Osteoblast (primary cell): ENCODE measurements around the gene IFNA16. TPM values are rescaled to one million over a fixed set of nuclear protein-coding genes. Genes with fewer than 3 reads are reported as not detected.
"Not testable (repeated sequence)": the region's sequence is repeated elsewhere in the genome, so short reads cannot be mapped to it uniquely, and the experiment has no call there.

Source experiments
- DNase-seq: peaks from one replicate; pipeline ENCODE4 v3.0.0; 2011; ENCODE audit warnings: low spot score, mixed read lengths; ENCODE audit not compliant: insufficient read length; ENCODE audit errors: missing footprints
- H2AFZ ChIP-seq: 2 replicates; pipeline ENCODE4 v1.6.0; 2011; ENCODE audit warnings: mild to moderate bottlenecking, low read length
- H3K27ac ChIP-seq: 2 replicates; pipeline ENCODE4 v1.5.1; 2011; ENCODE audit warnings: mild to moderate bottlenecking, low read depth, low read length, moderate library complexity
- H3K27me3 ChIP-seq: 2 replicates; pipeline ENCODE4 v1.6.0; 2012; ENCODE audit warnings: mild to moderate bottlenecking, control low read depth, inconsistent platforms, low read length, moderate library complexity; ENCODE audit not compliant: insufficient read depth
- H3K36me3 ChIP-seq: 2 replicates; pipeline ENCODE4 v1.5.1; 2011; ENCODE audit warnings: mild to moderate bottlenecking, low read length, control low read depth, moderate library complexity; ENCODE audit not compliant: insufficient read depth
- H3K4me1 ChIP-seq: 2 replicates; pipeline ENCODE4 v1.5.1; 2011; ENCODE audit warnings: mild to moderate bottlenecking, low read length, control low read depth, moderate library complexity; ENCODE audit not compliant: insufficient read depth
- H3K4me2 ChIP-seq: 2 replicates; pipeline ENCODE4 v1.6.0; 2011; ENCODE audit warnings: mild to moderate bottlenecking, low read length; ENCODE audit not compliant: insufficient read depth
- H3K4me3 ChIP-seq: fragments of 200-600 bp; sonication (generic); 3 replicates; pipeline ENCODE4 v1.5.1; 2012; ENCODE audit warnings: mild to moderate bottlenecking, low read length, inconsistent platforms; ENCODE audit not compliant: insufficient read depth
- H3K79me2 ChIP-seq: 2 replicates; pipeline ENCODE4 v1.6.0; 2012; ENCODE audit warnings: mild to moderate bottlenecking, low read length, control low read depth, inconsistent platforms; ENCODE audit not compliant: insufficient read depth
- H3K9me3 ChIP-seq: 2 replicates; pipeline ENCODE4 v1.5.1; 2011; ENCODE audit warnings: low read depth, low read length, control low read depth
- H4K20me1 ChIP-seq: 2 replicates; pipeline ENCODE4 v1.6.0; 2012; ENCODE audit warnings: mild to moderate bottlenecking, low read length, control low read depth; ENCODE audit not compliant: insufficient read depth
- CTCF ChIP-seq: IDR thresholded peaks from 2 replicates; pipeline ENCODE4 v1.5.1; 2011; ENCODE audit warnings: mild to moderate bottlenecking, low read depth, low read length, moderate library complexity; ENCODE audit errors: extremely low read depth
- total RNA-seq: library from RNA; depleted of rRNA; stranded (reverse); fragments of >200 nt; gene quantifications from 2 replicates; pipeline ENCODE4 v1.2.3, GENCODE V29; 2012

The IFNA16 gene
- total RNA-seq, 1 donor, result not detected

DNA sequence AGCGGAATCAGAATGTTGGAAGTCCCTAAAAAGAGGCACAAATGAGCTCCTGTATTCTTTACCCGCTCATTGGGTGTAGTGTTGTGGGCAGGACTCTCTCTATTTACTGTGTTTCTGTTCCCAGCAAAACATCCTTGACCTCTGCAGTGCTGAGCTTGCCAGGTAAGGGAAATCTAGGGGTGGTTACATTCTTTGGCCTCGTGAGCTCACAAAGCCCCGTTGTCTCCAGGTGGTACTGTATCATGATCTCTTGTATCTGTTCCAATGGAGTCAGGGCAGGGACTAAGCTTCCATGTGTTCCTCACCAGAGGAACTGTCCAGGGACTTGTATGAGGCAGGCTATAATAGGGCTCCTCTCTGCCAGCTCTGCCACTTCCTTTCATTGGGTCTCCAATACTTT, 34.5 kb upstream of the IFNA16 start:
- Histone ChIP-seq H3K4me3 (no peak overlapping the region), H3K27me3 (peaks cover 27% of the 10 kb centered on the region), H3K4me2 (no peak overlapping the region), H3K27ac (no peak overlapping the region), H2AFZ (no peak overlapping the region), H3K9me3 (no peaks in the 10 kb centered on the region), H3K36me3 (no peaks in the 10 kb centered on the region), H4K20me1 (no peaks in the 10 kb centered on the region), H3K4me1 (peaks cover 3% of the 10 kb centered on the region), H3K79me2 (no peaks in the 10 kb centered on the region)
- no peak for TF ChIP-seq CTCF
- DNase-seq, result no peak

DNA sequence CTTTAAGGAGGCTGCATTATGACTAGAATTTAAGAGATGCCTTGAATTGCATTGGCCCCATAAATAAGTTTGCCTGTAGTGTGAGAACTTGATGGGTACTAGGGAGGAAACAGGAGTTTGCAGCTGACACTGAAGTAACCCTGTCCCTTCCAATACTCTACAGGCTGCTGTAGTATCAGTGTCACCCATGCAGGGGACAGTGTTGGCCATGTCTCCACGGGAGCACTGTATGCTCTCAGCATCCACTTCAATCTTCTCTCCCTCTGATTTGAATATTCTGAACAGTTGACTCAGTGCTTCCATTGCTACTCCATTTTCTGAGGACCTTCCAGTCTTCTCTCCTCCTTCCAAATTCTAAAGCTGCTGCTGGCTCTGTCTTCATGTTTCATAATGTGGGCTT, 34.1 kb upstream of the IFNA16 start:
- peaks cover 3% of the 10 kb centered on the region for H3K4me1 ChIP-seq
- H3K27me3 ChIP-seq, result peaks cover 23% of the 10 kb centered on the region
- no peak overlapping the region for H3K27ac ChIP-seq
- no peak overlapping the region for H3K4me3 ChIP-seq
- H3K36me3 ChIP-seq, result no peaks in the 10 kb centered on the region
- H3K79me2 ChIP-seq, result no peaks in the 10 kb centered on the region
- no peak for TF ChIP-seq CTCF
- no peak overlapping the region for H3K4me2 ChIP-seq
- no peaks in the 10 kb centered on the region for H3K9me3 ChIP-seq
- no peak overlapping the region for H2AFZ ChIP-seq
- H4K20me1 ChIP-seq, result no peaks in the 10 kb centered on the region
- no peak for DNase-seq

- Histone ChIP-seq H3K27ac (no peak overlapping the region), H3K9me3 (no peaks in the 10 kb centered on the region), H3K36me3 (no peaks in the 10 kb centered on the region), H4K20me1 (no peaks in the 10 kb centered on the region), H3K27me3 (peaks cover 15% of the 10 kb centered on the region), H3K4me1 (no peaks in the 10 kb centered on the region), H3K4me3 (no peak overlapping the region), H3K4me2 (no peak overlapping the region), H3K79me2 (no peaks in the 10 kb centered on the region), H2AFZ (no peak overlapping the region)
- TF ChIP-seq CTCF, result no peak
- no peak for DNase-seq
Observed at GRCh38 chr9:21244836-21245235, 27.7 kb upstream of the IFNA16 start.

DNA sequence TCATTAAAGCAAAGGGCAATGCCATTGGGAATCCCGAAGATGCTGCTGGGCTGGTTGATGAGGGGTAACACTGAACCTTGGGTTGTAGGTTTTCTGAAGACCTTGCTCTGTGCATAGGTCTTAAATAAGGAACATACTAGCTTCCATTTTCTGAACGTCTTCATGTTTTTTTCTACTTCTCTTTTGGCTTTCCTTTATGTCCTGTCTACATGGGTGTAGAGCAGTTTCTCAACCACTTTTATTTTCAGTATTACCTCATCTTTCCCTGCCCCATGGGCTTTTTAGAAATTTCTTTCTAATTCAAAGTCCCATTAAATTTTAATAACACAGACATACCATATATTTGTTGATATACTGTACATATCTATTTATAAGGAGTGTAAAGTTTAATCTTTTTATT, 22.8 kb upstream of the IFNA16 start, which contains the start of gene IFNA14:
Gene IFNA14 (minus strand): TSS at position 95 of the 400 bp plus-strand sequence. CDS start 70 bp downstream, at position 25.
- Histone ChIP-seq H3K36me3 (no peaks in the 10 kb centered on the region), H3K4me3 (no peak within 1 kb of the TSS), H3K4me1 (no peaks in the 10 kb centered on the region), H3K27ac (no peak within 1 kb of the TSS), H4K20me1 (no peaks in the 10 kb centered on the region), H3K9me3 (no peaks in the 10 kb centered on the region), H3K4me2 (no peak within 1 kb of the TSS), H3K27me3 (peaks cover 14% of the 10 kb centered on the region), H3K79me2 (no peaks in the 10 kb centered on the region), H2AFZ (no peak within 1 kb of the TSS)
- no peak for DNase-seq
- TF ChIP-seq CTCF, result no peak

DNA sequence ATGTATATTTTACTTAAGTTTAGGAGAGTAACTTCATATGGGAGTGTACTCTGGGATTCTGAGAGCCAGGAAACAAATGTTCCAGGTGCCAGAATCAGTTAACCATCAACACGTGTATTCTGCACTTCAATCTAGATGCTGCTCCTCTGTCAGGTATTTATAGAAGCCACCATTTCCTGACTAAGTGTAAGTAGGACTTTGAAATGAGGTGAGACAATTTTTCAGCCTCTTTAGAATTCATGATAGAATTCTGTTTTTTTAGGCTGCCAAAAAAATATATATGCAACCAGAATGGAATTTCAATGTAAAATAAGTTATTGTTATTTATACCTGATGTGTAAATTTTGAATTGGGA, 19.2 kb upstream of the IFNA16 start:
- H3K4me2 ChIP-seq, H3K4me3 ChIP-seq, H2AFZ ChIP-seq, H3K79me2 ChIP-seq, H4K20me1 ChIP-seq, DNase-seq, H3K4me1 ChIP-seq, H3K27ac ChIP-seq, H3K36me3 ChIP-seq, H3K27me3 ChIP-seq, H3K9me3 ChIP-seq: not testable (repeated sequence)
